Psoas muscle (tissue), 8 donors: Measurements from ENCODE around the gene GMFB. TPM values are rescaled to one million over a fixed set of nuclear protein-coding genes. Genes with fewer than 3 reads are reported as not detected.

Experiments used
- ATAC-seq, 4 donors: fragments of 200-7000 bp; cut with Tn5 transposase; one replicate each; pipeline ENCODE4 v1.9.1; 2020; ENCODE audit warnings: moderate library complexity in 3 of 4, mild to moderate bottlenecking in 2 of 4
- DNase-seq, 2 donors: peaks; one replicate each; pipeline ENCODE4 v3.0.0-alpha.2; 2020
- H3K27ac ChIP-seq: fragments of 200-600 bp; one replicate; pipeline ENCODE4 v1.8.0; 2022
- H3K27me3 ChIP-seq, 3 donors: fragments of 200-600 bp in 1 of 3; one replicate each; pipeline versions ENCODE4 v1.6.1 to v1.8.0; 2013 to 2022; ENCODE audit warnings: low read length in 2 of 3, mild to moderate bottlenecking in 2 of 3, moderate library complexity in 1 of 3; ENCODE audit not compliant: insufficient read depth in 3 of 3
- H3K36me3 ChIP-seq, 2 donors: fragments of 200-600 bp in 1 of 2; one replicate each; pipeline versions ENCODE4 v1.6.1 to v1.8.0; 2013 to 2022; ENCODE audit warnings: low read depth in 1 of 2, mild to moderate bottlenecking in 1 of 2, moderate library complexity in 1 of 2; ENCODE audit not compliant: insufficient read depth in 1 of 2
- H3K4me1 ChIP-seq: fragments of 200-600 bp; one replicate; pipeline ENCODE4 v1.8.0; 2022
- H3K4me3 ChIP-seq: fragments of 200-600 bp; one replicate; pipeline ENCODE4 v1.8.0; 2022; ENCODE audit warnings: mild to moderate bottlenecking
- H3K9me3 ChIP-seq: fragments of 200-600 bp; one replicate; pipeline ENCODE4 v1.8.0; 2022
- WGBS, 3 donors: extraction: QIAGEN DNeasy Blood & Tissue Kit; methylation state at CpG; one replicate each; pipeline versions ENCODE4 v1.1.6 to v1.1.7; 2013; 5-methylcytosine and 5-hydroxymethylcytosine counted together
- intact Hi-C, 2 donors: fragments of 100-400 bp; cut with DNase I; formaldehyde crosslinking; loops; one replicate each; pipeline versions ENCODE4 v1.11.0 to v1.14.2; 2022
- polyA plus RNA-seq, 3 donors: library from polyadenylated mRNA; stranded (reverse); fragments of 200-250 nt; gene quantifications; one replicate each; pipeline ENCODE4 v1.2.3, GENCODE V29; 2013
- total RNA-seq, 4 donors: library from RNA; stranded (reverse); fragmentation: NEBNext Ultra II Directional in 2 of 4; extraction: Animal tissue kit (Norgen Biotek cat#: 25700) in 2 of 4; gene quantifications; one replicate each; pipeline versions ENCODE4 v1.2.1 to v1.2.4, GENCODE V29; 2021 to 2023
- TF ChIP-seq, protein P1 (sequence below): fragments of 200-600 bp; IDR thresholded peaks from one replicate; pipeline ENCODE4 v1.8.0; 2022; ENCODE audit warnings: antibody characterized with exemption
- donor health status: healthy with polysubstance abuse.
- donor health status: DM: no; HTN: no; CAD: no; lungs with moderate emphysema.
- donor health status: Bipolar disorder and iron deficiency.
- donor health status: healthy.
- donor health status: DM: yes; HTN: yes; CAD: no.
- donor health status: DM: no; HTN: no; CAD: no.
- donor health status: DM: no; HTN: no; CAD: no.
- donor health status: DM: yes; HTN: yes; CAD: no.

Gene GMFB
- total and polyA plus RNA-seq, 7 donors = 5.0 to 22.9 (median 14.5) TPM

DNA sequence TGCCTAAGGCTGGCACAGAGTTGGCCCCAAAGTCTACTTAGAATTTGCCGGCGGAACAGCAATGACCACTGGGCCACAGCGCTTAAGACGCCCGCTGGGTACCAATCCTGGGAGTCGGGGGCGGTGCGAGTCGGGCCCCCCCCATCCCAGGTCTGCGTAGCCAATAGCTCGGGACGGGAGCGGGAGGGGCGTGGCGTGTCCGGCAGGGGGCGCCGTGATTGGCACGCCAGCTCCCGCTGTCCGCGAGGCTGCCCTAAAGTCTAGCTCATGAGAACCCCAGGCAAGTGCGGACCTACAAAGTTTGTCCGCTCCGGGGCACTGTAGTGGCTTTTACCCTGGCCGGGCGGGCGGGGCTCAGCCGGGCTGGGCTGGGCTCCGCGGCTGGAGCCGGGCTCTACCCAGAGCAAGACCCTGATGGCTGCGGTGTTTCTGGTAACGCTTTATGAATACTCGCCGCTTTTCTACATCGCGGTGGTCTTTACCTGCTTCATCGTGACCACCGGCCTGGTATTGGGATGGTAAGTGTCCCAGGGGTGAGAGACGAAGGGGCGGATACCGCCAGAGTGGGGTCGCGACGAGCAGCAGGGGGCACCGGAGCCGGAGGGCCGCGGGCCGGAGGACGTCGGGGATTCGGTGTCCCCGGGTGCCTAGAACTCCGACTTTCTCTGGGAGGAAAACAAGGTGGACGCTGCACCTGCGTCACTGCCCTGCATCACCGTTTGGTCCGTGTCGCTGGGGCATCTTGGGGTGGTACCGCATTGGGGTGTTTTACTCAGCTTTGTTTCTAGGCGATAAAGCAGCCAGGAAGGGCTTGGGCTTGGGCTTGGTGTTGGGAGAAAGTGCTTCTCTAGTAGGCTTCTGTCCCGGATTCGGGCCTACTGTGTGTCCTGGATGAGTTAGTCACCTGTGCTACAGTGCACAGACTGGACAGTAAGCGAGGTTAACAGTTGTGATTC lies 21.0 kb upstream of the GMFB start, which contains the start of gene CGRRF1:
Gene CGRRF1, plus strand, starts transcription at position 361 of the 956 bp plus-strand sequence. Its CDS starts 54 bp downstream, at position 415.
- intact Hi-C loops = loop anchor here in 1 of 2 donors (1.0 kb wide), 1 partner anchor 21 kb away; no protein-coding TSS in a partner anchor
- Histone ChIP-seq H3K4me3 (peak within 1 kb of the TSS; percentile 91), H3K27me3 (no peaks in the 10 kb centered on the region), H3K27ac (peak within 1 kb of the TSS; percentile 83), H3K36me3 (no peaks in the 10 kb centered on the region), H3K9me3 (no peaks in the 10 kb centered on the region), H3K4me1 (peaks cover 24% of the 10 kb centered on the region)
- TF ChIP-seq, protein P1, sequence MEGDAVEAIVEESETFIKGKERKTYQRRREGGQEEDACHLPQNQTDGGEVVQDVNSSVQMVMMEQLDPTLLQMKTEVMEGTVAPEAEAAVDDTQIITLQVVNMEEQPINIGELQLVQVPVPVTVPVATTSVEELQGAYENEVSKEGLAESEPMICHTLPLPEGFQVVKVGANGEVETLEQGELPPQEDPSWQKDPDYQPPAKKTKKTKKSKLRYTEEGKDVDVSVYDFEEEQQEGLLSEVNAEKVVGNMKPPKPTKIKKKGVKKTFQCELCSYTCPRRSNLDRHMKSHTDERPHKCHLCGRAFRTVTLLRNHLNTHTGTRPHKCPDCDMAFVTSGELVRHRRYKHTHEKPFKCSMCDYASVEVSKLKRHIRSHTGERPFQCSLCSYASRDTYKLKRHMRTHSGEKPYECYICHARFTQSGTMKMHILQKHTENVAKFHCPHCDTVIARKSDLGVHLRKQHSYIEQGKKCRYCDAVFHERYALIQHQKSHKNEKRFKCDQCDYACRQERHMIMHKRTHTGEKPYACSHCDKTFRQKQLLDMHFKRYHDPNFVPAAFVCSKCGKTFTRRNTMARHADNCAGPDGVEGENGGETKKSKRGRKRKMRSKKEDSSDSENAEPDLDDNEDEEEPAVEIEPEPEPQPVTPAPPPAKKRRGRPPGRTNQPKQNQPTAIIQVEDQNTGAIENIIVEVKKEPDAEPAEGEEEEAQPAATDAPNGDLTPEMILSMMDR = peak; percentile 63
- ATAC-seq (peak; percentile 97 to 99 (median 98)), DNase-seq (peak; percentile 99)
- 1% methylated on average over 65 to 66 of the region's 66 CpGs for WGBS, 3 donors

DNA sequence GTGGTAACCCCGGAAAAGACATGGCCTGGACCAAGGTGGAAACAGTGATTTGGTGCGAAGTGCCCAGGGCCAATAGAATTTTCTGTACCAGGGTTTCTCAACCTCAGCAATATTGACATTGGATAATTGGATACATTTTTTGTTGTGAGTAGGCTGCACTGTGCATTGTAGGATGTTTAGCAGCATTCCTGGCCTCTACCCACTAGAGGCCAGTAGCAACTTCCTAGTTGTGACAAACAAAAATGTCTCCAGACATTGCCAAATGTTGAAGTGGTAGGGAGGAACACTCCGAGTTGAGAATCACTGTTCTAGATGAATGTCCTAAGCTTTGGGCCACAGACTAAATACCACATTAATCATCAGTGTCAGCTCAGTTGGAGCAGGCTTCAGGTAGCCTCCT lies 14.7 kb upstream of the GMFB start:
- ATAC-seq = no peak
- TF ChIP-seq, protein P1 = no peak
- DNase-seq = no peak
- no peak overlapping the region for H3K27ac ChIP-seq
- H3K36me3 ChIP-seq = no peaks in the 10 kb centered on the region
- 48 to 72% (median 69%) methylated on average over 3 of the region's 3 CpGs for WGBS, 3 donors
- no peaks in the 10 kb centered on the region for H3K27me3 ChIP-seq
- intact Hi-C loops = no loop called here
- no peaks in the 10 kb centered on the region for H3K9me3 ChIP-seq
- no peak overlapping the region for H3K4me3 ChIP-seq
- no peaks in the 10 kb centered on the region for H3K4me1 ChIP-seq

DNA sequence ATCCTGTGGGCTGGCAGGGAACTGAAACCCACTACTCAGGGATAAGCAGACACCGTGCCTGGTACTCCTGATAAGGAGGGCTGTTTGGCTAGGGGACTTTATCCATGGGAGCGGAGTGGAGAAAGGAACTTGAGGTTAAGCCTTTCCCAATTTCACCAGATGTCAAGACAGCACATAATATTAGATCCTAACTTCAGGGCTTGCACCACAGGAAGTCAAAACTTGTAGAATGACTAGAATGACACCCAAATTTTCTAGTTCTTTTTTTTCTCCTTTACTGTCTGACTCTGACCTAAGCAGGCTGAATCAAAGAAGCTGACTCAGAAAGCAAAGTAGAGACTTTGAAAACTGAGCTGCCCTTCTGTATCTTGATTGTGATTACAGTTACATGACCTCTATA lies 13.8 kb upstream of the GMFB start:
- H3K9me3 ChIP-seq = no peaks in the 10 kb centered on the region
- no peak overlapping the region for H3K27ac ChIP-seq
- no peaks in the 10 kb centered on the region for H3K36me3 ChIP-seq
- TF ChIP-seq, protein P1 = no peak
- intact Hi-C loops = no loop called here
- H3K27me3 ChIP-seq = no peaks in the 10 kb centered on the region
- no peak for DNase-seq
- H3K4me1 ChIP-seq = no peaks in the 10 kb centered on the region
- WGBS, 3 donors = 56 to 67% (median 66%) methylated on average over 2 of the region's 2 CpGs
- no peak overlapping the region for H3K4me3 ChIP-seq
- no peak for ATAC-seq

DNA sequence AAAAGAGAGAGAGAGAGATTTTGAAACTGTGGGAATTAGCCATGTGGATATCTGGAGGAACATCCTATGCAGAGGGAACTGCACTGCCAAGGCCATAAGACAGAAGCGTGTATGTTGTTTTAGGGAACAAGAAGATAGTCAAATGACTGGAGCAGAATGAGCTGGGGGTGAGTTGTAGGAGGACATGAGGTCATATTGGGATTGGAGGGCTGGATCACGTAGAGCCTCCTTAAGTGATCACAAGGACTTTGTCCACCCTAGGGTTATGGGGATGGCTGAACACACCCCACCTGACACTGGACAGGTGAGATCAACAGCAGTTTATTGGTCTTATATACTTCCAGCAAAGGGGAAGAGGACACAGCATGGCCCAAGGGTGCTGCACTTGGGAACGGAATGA lies 12.7 kb upstream of the GMFB start:
- 82 to 90% (median 89%) methylated on average over 3 of the region's 3 CpGs for WGBS, 3 donors
- H3K4me1 ChIP-seq = no peaks in the 10 kb centered on the region
- no peak overlapping the region for H3K4me3 ChIP-seq
- H3K9me3 ChIP-seq = no peaks in the 10 kb centered on the region
- ATAC-seq = no peak
- DNase-seq = no peak
- TF ChIP-seq, protein P1 = no peak
- no peaks in the 10 kb centered on the region for H3K27me3 ChIP-seq
- intact Hi-C loops = no loop called here
- H3K27ac ChIP-seq = no peak overlapping the region
- H3K36me3 ChIP-seq = no peaks in the 10 kb centered on the region
